ENCODE data around the gene SERTM1. TPM values are rescaled to one million over a fixed set of nuclear protein-coding genes. Genes with fewer than 3 reads are reported as not detected.

The SERTM1 gene
- total and polyA plus RNA-seq, 2 of the 4 experiments (the other 2 are of a cell fraction), result not detected

DNA sequence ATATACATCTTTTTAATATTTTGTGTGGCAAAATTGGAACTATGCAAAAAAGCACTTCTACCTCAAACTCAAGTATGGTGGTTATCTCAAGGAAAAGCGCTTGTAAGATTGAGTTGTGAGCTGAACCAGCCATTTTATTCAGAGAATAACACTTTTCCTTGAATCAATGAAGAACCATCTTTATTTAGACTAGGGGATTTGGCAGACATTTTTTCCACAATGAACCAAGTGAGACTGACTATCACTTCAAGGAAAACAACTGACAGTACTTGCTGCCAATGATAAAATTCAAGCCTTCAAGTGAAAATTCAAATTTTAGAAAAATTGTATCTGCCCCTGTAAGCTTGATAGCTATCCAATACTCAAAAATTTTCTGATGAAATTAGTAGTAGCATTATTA, 23.2 kb upstream of the SERTM1 start:
- Histone ChIP-seq H3K9ac (ENCODE audit: low read depth, low read length) (no peak overlapping the region), H3K14ac (replicated peaks; ENCODE audit: low read depth, low read length) (no peak overlapping the region), H3K23ac (ENCODE audit: low read depth, low read length) (no peak overlapping the region), H3K27ac (ENCODE audit: insufficient read depth, low read length) (no peak overlapping the region), H3K18ac (ENCODE audit: low read depth, low read length) (no peak overlapping the region), H2BK15ac (ENCODE audit: low read depth, low read length) (no peak overlapping the region), H3K79me1 (ENCODE audit: low read depth in 1 of 2, low read length in 2 of 2) (no peaks in the 10 kb centered on the region), H4K8ac (ENCODE audit: low read depth in 2 of 2, low read length in 2 of 2) (no peak overlapping the region), H2AK5ac (ENCODE audit: low read depth, low read length) (no peak overlapping the region), H3K4me1 (ENCODE audit: control insufficient read depth, insufficient read depth, low read length) (no peaks in the 10 kb centered on the region), H4K20me1 (ENCODE audit: insufficient read depth, low read length) (no peaks in the 10 kb centered on the region), H3K4me3 (ENCODE audit: insufficient read depth, low read depth, low read length) (no peak overlapping the region), H4K91ac (ENCODE audit: insufficient read depth, low read depth, low read length) (no peak overlapping the region), H3K56ac (ENCODE audit: extremely low read depth, insufficient read depth, low read length) (no peak overlapping the region), H3K9me3 (ENCODE audit: control insufficient read depth, insufficient read depth, low read length) (no peaks in the 10 kb centered on the region), H4K5ac (ENCODE audit: low read depth, low read length) (no peak overlapping the region), H2BK120ac (ENCODE audit: low read depth, low read length) (no peak overlapping the region), H2BK5ac (ENCODE audit: low read depth, low read length, poor library complexity, severe bottlenecking) (no peak overlapping the region), H3K4me2 (ENCODE audit: low read depth, low read length) (no peak overlapping the region), H3K27me3 (ENCODE audit: control insufficient read depth, insufficient read depth, low read length) (no peaks in the 10 kb centered on the region), H3K4ac (ENCODE audit: low read depth, low read length) (no peak overlapping the region), H3K9me1 (ENCODE audit: insufficient read depth, low read length) (no peaks in the 10 kb centered on the region), H2AFZ (replicated peaks; ENCODE audit: low read length, poor library complexity) (no peak overlapping the region), H2BK20ac (ENCODE audit: low read depth, low read length) (no peak overlapping the region), H2AK9ac (replicated peaks; ENCODE audit: low read depth, low read length, poor library complexity) (no peak overlapping the region), H3K36me3 (ENCODE audit: control insufficient read depth, insufficient read depth, low read length) (no peaks in the 10 kb centered on the region)
- dilution Hi-C loops (cut with HindIII; ENCODE audit: low sequenced_read_pairs, unreplicated experiment), result no loop called here
- ChIA-PET CTCF (no interaction called here), POLR2A (ENCODE audit: unreplicated experiment) (no interaction called here)
- DNase-seq, result no peak
- no CpG with 5 or more reads among the region's 1 CpG for WGBS, 2 experiments (ENCODE audit: extremely low coverage in 2 of 2, insufficient read length in 1 of 2)
- in situ Hi-C loops (cut with MboI; ENCODE audit: low sequenced_read_pairs), result no loop called here
- no peak for TF ChIP-seq RAD21 (IDR thresholded peaks at IDR 0.05; ENCODE audit: low read length)
- no peak for TF ChIP-seq RFX5 (IDR thresholded peaks at IDR 0.05; ENCODE audit: low read depth, low read length)
- no peak for TF ChIP-seq CEBPB (IDR thresholded peaks at IDR 0.05; ENCODE audit: low read depth, low read length)
- TF ChIP-seq FOS (IDR thresholded peaks at IDR 0.05; ENCODE audit: low read depth, low read length), result no peak
- TF ChIP-seq CHD1 (IDR thresholded peaks at IDR 0.05; ENCODE audit: low read depth, low read length), result no peak
- TF ChIP-seq SMC3 (IDR thresholded peaks at IDR 0.05; ENCODE audit: low read depth, low read length), result no peak
- TF ChIP-seq POLR2A (IDR thresholded peaks at IDR 0.05; ENCODE audit: low read depth, low read length), result no peak
- no peak for TF ChIP-seq RCOR1 (IDR thresholded peaks at IDR 0.05; ENCODE audit: insufficient replicate concordance, low read length)
- no peak for TF ChIP-seq ELK1 (IDR thresholded peaks at IDR 0.05; ENCODE audit: borderline replicate concordance, low read depth, low read length)
- TF ChIP-seq MAZ (IDR thresholded peaks at IDR 0.05; ENCODE audit: borderline replicate concordance, low read depth, low read length), result no peak
- no peak for TF ChIP-seq NFE2L2 (IDR thresholded peaks at IDR 0.05; ENCODE audit: low read depth, low read length)
- no peak for TF ChIP-seq MAFK (IDR thresholded peaks at IDR 0.05; ENCODE audit: low read depth, low read length)
- TF ChIP-seq CTCF (conservative IDR thresholded peaks at IDR 0.05; ENCODE audit: low read depth, low read length), result no peak
- TF ChIP-seq, protein P1, sequence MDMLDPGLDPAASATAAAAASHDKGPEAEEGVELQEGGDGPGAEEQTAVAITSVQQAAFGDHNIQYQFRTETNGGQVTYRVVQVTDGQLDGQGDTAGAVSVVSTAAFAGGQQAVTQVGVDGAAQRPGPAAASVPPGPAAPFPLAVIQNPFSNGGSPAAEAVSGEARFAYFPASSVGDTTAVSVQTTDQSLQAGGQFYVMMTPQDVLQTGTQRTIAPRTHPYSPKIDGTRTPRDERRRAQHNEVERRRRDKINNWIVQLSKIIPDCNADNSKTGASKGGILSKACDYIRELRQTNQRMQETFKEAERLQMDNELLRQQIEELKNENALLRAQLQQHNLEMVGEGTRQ (IDR thresholded peaks at IDR 0.05; ENCODE audit: low read depth, low read length), result no peak
- TF ChIP-seq MXI1 (IDR thresholded peaks at IDR 0.05; ENCODE audit: borderline replicate concordance, low read depth, low read length), result no peak
- TF ChIP-seq BHLHE40 (IDR thresholded peaks at IDR 0.05; ENCODE audit: low read depth, low read length), result no peak
- no peak for ATAC-seq (ENCODE audit: low read depth)
- no TSS peak for BruUV-seq (replicated peaks)
- intact Hi-C loops (cut with micrococcal nuclease), result no loop called here

All from IMR-90 (cell line).